Stimulated activated CD8-positive, alpha-beta memory T cell treated with anti-CD3 and anti-CD28 coated beads, Interleukin-2, amount 100 ng/mL, for 48 hours (primary cell): ENCODE data around the gene ACER3.
A peak's percentile ranks its signal among the peaks of the same experiment; 100 is the strongest.
"Not testable (repeated sequence)": the region's sequence is repeated elsewhere in the genome, so short reads cannot be mapped to it uniquely, and the experiment has no call there.

ENCODE experiments used
- DNase-seq, 2 donors: peaks; one replicate each; pipeline ENCODE4 v3.0.0-alpha.2; 2020; ENCODE audit warnings: low read depth in 2 of 2

Gene ACER3

DNA sequence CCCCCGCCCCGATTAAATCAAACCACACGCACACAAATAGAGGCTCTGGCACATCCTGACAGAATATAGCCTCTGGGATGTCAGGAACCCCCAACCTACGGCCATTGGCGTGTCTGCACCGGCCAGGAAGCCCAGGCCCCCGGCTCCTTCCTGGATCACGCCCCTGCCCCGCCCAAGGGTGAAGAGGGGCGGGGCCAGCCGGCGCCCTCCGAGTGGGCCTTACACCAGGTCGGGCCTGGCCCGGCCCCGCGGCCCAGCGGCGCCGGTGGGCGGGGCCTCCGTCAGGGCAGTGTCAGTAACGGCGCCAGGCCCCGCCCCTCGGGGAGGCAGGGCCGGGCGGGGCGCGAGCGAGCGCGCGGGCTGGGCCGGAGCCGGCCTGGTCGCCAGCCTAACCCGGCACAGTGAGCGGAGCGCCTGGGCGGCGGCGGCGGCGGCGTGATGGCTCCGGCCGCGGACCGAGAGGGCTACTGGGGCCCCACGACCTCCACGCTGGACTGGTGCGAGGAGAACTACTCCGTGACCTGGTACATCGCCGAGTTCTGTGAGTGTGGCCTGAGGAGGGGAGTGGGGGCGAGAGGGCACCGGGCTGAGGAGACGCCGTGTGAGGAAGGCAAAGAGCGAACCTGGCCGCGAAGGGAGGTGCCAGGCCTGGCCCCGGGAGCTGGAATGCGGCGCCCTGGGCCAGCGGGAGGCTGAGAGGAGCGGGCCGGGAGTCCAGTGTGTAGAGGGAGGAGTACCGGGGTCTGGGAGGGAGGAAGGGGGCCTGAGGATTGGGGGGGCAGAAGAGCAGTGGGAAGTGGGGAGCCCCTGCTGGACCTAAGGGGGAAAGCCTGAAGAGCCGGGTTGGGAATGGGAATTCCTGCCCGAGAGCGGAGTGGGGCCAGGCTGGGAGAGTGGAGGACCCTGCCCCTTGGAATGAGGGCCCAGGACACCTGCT lies at the start of gene ACER3:
TSS of gene ACER3 (plus strand) at position 380 of the 937 bp plus-strand sequence. CDS start at position 439, 59 bp downstream.
- DNase-seq: peak; percentile 84 to 92

DNA sequence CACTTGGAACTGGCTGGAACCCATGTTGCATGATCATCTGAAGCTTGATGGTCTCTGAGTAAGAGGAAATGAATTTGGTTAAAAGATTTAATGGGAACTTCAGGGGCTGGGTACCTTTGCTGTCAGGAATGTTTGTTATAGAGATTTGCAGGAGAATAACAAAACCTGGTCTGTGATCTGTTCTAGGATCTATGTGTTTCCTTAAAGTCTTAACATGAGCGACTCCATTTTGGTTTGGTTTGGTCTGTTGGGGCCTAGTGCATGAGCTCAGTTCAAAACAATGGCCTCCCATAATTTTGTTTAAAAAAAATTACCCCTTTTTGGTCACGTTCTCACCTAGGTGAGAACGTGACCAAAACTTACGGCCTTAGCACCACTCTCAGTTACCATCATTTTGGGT lies 49.5 kb upstream of the ACER3 start:
- DNase-seq: no peak

DNA sequence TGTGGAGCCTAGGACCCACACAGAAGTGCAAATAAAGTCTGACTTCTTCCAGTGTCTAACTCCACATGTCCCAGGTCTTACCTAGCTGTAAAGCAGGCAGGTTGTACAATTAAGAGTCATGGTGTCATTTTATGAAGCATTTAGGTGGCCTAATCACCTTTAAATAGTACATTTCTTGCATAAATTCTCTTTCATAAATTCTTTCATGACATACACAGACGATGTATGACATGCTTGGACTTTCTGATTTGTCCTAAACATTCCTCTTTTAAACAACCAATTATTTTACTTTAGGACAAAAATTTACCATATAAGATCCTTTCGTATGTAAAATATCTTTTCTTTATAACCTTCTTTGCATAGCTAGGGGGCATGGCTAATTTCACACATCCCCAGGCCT lies 46.3 kb upstream of the ACER3 start:
- no peak for DNase-seq

DNA sequence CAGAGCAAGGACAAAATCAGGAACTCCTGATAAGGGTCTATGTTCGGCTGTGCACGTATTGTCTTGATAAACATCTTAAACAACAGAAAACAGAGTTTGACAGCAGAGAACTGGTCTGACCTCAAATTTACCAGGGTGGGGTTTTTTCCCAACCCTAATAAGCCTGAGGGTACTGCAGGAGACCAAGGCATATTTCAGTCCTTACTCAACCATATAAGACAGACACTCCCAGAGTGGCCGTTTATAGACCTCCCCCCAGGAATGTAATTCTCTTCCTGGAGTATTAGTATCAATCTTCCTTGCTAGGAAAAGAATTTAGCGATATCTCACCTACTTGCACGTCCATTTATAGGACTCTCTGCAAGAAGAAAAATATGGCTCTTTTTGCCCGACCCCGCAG lies 45.0 kb upstream of the ACER3 start:
- not testable (repeated sequence) for DNase-seq

DNA sequence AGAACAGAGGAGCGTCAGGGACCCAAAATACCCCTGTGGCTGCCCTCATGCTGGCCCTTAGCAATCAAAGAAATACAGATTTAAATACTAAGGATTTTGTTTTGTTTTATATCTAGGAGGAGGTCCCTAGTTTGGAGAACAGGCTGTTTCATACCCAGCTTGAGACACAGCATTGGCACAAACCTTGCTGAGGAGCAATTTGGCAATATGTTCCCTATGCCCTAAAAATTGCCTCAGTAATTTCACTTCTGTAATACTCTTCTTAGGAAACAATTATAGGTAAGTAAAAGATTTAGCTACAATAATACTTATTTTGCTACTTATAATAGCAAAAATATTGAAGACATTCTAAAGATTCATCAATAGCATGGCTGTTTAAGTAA lies 40.5 kb upstream of the ACER3 start:
- no peak for DNase-seq

DNA sequence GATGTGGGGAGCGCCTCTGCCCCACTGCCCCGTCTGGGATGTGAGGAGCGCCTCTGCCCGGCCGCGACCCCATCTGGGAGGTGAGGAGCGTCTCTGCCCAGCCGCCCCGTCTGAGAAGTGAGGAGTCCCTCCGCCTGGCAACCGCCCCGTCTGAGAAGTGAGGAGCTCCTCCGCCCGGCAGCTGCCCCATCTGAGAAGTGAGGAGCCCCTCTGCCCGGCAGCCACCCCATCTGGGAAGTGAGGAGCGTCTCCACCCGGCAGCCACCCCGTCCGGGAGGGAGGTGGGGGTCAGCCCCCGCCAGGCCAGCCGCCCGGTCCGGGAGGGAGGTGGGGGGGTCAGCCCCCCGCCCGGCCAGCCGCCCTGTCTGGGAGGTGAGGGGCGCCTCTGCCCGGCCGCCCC lies 39.3 kb upstream of the ACER3 start:
- DNase-seq: not testable (repeated sequence)

DNA sequence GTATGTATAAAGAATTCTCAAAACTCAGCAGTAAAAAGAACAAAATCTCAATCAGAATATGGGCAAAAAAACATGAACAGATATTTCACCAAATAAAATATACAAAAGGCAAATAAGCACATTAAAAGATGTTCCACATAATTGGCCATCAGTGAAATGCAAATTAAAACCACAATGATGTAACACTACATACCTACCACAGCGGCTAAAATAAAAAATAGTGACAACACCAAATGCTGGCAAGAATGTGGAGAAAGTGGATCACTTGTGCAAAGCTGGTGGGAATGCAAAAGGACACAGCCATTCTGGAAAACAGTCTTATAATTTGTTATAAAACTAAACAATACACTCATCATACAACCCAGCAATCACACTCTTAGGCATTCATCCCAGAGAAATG lies 38.3 kb upstream of the ACER3 start:
- DNase-seq: no peak

DNA sequence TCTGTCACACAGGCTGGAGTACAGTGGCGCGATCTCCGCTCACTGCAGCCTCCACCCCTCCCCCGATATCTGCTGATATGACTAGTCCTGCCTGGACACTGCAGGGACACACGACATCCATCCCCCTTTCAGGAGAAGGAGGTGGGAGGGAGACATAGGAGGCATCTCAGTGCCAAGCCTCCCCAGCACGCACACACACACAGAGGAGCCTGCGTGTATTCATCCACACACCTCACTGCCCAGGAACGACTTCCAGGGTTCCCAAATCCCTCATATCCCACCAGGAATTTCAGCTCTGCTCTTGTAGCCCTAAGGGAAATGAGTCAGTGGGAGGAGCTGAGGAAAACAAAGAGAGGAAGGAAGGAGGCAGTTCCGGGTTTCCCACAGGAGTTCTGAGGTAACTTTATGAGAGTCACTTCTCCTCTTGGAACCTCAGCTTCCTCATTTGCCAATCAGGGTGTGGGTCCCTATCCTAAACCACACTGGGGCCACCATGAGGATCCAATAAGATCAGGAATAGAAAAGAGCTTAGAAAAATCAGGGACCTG lies 37.2 kb upstream of the ACER3 start:
- no peak for DNase-seq

DNA sequence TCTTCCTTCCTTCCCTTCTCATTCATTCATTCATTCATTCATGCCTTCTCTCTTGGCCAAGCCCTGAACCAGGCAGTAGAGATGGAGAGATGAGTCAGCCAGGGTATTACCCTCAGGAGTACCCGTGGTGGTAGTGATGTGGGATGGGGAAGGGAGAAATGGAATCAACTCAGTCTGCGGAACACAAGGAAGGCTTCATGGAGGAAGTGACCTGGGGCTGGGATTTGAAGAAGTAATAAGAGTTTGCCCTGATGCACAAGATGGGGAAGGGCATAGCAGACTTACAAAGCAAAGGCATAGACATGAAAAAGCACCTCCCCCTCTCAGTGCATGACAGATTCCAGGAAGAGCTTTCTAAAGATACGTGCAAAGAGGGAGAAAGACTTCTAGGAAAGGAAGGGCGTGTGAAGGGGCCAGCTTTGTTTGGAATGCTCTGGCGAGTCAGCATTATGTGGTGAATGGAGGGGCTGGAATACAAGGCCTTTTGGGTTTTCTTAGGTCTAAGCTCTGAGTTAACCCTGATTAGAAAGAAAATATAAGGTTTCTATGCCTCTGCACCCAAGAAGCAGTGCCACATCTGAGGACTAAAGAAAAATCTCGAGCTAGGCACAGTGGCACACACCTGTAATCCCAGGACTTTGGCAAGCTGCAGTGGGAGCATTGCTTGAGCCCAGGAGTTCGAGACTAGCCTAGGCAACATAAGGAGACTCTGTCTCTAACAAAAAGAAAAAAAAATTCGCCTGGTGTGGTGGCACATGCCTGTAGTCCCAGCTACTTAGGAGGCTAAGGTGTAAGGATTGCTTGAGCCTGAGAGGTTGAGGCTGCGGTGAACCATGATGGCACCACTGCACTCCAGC lies 36.4 kb upstream of the ACER3 start:
- DNase-seq: no peak

DNA sequence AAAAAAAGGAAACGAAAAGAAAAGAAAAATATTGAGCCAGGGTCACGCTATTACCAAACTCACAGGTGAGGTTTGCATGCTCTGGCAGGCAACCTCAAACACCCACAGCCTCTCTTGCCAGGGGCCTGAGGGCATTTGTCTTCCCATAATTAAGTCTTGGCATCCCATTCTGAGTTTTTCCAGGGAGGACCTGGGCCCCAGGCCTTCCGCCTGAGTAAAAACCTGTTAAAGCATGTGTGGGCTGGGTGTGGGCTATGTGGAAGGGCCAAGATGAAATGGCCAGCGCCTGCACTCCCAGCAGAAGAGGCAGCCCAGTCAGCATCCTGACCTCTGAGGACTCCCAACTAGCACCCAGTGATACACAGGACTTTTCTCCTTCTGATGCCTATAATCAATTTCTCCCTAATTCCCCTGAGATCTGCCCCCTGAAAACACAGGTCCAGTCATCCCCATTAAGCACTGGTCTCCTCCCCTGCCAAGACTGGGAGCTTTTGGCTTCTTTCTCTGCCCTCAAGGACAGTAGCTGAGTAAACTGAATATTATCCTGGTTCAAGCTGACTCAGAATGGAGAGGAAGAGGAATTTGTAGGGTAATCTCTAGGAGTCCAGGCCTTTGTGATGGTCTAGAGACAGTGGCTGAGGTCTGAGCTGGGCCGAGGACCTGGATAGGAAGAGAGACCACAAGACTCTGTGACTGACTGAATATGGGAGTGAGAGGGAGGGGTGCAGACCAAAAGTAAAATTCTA lies 35.6 kb upstream of the ACER3 start:
- DNase-seq: no peak

DNA sequence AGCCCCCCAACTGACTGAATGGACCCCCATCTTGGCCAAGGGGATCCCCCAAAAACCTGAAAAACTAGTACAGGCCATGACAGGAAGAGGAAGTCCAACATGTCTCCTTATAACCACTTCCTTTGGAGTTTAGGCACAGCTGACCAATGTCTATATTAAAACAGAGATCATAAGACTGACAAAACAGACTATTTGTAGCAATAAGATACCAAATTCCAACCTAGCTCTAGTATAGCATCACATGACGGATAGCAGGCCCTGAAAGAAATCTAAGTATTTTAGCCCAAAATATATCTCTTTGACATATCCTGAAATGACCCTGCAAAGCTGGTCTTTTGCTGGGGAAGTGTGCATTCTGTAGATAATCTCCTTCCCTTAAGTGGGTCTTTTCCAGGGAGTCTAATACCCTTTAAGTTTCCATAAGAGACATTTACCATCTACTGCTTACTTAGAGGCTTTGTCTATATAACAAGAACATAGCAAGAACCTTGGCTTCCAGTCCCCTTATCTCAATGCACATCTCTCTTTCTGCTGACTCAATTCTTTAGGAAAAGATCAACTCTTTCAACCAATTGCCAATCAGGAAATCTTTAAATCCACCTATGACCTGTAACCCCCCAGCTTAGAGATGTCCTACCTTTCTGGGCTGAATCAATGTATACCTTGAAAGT lies 34.9 kb upstream of the ACER3 start:
- no peak for DNase-seq

DNA sequence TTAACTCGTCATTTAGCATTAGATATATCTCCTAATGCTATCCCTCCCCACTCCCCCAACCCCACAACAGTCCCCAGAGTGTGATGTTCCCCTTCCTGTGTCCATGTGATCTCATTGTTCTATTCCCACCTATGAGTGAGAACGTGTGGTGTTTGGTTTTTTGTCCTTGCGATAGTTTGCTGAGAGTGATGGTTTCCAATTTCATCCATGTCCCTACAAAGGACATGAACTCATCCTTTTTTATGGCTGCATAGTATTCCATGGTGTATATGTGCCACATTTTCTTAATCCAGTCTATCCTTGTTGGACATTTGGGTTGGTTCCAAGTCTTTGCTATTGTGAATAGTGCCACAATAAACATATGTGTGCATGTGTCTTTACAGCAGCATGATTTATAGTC lies 34.2 kb upstream of the ACER3 start:
- not testable (repeated sequence) for DNase-seq

DNA sequence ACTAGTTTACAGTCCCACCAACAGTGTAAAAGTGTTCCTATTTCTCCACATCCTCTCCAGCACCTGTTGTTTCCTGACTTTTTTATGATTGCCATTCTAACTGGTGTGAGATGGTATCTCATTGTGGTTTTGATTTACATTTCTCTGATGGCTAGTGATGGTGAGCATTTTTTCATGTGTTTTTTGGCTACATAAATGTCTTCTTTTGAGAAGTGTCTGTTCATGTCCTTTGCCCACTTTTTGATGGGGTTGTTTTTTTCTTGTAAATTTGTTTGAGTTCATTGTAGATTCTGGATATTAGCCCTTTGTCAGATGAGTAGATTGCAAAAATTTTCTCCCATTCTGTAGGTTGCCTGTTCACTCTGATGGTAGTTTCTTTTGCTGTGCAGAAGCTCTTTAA lies 33.7 kb upstream of the ACER3 start:
- DNase-seq: not testable (repeated sequence)

DNA sequence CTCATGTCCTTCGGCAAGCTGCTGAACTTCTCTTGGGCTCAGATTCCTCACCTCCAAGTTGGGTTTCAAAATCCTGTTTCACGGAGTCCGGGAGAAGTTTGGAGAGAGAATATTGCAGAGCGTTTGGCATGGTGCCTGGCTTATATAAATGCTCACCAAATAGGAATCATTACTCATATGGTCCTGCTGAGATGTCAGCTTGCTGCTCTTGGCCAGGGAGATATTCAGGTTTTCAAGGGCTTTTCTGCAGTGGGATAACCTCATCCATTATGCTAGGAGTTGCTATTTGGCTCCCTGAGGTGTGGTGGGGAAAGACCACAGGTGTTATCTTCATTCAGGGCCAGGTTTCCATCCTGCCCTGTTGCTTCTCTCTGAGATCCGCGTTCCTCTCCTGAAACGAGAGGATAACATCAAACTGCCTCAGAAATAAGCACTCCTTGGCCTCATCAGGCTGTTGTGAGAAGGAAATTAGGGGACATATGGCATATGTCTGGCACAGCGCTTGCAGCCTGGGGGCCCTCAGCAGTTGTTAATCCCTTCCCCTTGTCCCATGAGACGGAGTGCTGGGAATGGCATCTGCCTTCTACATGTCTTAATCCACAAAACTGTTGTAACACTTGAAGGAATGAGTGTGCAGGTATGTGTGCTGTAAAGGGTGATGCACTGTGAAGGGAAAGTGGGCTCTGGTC lies 29.9 kb upstream of the ACER3 start:
- DNase-seq: no peak

DNA sequence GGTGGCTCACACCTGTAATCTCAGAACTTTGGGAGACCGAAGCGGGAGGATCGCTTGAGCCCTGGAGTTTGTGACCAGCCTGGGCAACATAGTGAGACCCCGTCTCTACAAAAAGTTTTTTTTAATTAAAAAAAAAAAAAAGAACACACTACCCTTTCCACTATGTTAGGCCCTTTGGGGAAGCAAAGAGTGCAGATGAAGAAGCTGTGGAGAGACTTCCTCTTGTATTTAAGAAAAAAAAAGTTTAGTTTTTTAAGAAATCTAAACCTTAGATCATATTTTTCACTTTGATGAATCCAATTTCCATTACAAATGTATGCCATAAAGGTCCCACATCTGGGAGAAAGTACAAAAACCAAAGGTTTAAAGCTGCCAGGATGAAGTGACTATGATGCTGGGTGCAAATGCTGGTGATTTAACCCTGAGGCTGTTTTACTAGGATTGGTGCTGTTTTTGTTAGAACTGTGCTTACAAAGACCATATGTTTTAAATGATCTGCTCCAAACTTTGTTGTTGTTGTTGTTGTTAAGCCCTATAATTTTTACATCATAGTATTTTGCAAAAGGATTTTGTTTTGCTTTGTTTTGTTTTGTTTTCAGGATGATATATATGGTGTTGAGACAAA lies 28.9 kb upstream of the ACER3 start:
- DNase-seq: no peak

DNA sequence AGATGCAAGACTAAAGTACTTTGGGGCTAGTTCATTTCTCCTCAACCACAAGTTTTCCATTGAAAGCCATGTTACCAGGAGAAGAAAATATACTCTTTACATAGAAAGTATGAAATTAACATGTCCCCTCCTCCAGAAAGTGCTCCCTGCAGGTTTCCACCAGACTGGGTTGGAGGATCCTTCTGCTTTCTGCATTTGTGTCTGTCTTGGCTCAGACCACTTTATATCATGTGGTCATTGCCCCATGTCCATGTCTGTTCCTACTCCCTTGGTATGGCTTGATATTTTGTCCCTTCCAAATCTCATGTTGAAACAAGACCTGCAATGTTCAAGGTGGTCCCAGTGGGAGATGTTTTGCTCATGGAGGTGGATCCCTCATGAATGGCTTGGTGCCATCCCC lies 28.4 kb upstream of the ACER3 start:
- no peak for DNase-seq

DNA sequence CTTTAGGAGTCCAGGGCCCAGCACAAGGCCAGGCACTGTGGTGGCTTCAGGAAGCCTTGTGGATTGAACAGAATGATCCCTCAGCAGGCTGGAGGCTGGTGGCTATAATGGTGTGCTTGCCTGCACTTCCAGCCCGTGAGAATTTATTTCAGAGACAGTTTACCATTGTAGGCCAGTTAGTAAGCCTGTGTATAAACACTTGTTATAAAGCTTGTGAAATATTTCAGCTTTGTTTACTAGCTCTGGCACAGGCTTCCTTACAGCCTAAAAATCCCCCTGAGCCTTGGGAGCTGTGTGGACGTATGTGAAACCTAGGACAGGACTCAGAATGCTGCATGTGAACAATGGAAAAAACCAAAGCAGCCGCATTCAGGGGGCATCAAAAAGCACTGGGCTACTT lies 26.6 kb upstream of the ACER3 start:
- DNase-seq: no peak

DNA sequence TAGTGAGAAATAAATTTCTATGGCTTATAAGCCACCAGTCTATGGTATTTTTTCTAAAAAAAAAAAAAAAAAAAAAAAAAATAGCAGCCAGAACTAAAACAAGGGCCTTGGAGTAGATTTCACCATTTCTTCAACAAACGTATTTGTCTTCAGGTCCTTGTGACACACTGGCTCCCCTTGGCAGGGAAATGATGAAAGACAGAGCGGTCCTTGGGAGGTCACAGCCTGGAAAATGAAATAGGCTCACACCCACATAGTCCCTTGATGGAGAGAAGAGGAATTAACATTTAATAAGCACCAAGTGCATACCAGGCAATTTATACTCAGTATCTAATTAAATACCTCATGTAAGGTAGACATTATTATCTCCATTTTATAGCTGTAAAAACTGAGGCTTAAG lies 25.7 kb upstream of the ACER3 start:
- DNase-seq: no peak

DNA sequence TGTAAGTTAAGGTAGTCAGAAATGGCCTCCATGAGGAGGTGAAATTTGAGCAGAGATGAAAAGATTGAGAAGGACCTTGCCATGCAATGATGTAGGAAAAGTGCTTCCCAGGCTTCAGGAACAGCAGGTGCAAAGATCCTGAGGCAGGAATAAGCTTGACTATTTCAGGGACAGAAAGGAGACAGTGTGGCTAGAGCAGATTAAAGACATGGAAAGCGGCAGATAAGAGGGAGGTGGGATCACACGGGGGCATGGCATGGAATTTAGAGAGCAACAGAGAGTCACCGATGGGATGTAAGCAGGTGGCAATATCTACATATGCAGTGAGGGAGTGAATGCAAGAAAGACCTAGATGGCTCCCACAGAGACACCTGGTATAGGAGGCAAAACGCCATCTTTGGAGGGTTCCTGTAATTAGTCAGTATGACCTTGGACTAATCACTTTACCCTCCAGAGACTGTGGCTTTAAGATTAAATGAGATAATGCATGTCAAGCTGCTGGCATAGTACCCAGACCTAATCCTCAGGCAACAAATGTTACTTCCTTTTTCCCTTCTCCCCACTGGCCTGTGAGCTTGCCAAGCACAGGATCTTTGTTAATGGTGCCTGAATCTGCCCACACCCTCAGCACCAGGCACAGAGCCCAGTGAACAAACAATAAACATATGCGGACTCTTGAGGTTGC lies 24.6 kb upstream of the ACER3 start:
- no peak for DNase-seq
